Stomach (tissue), 9 donors: ENCODE data around the gene ZNF154. TPM values are rescaled to one million over a fixed set of nuclear protein-coding genes. Genes with fewer than 3 reads are reported as not detected.
"Not testable (repeated sequence)": the region's sequence is repeated elsewhere in the genome, so short reads cannot be mapped to it uniquely, and the experiment has no call there.

ENCODE experiments used
- DNase-seq, 2 donors: peaks; one replicate each; pipeline versions ENCODE4 v3.0.0 to v3.0.0-alpha.2; 2013 to 2019
- H3K27ac ChIP-seq, 5 donors: fragments of 200-600 bp in 4 of 5; sonication (generic) in 4 of 5; one replicate each; pipeline ENCODE4 v1.5.1; 2013 to 2019; ENCODE audit warnings: mild to moderate bottlenecking in 1 of 5, moderate library complexity in 1 of 5
- H3K27me3 ChIP-seq, 3 donors: fragments of 200-600 bp; sonication (generic); one replicate each; pipeline ENCODE4 v1.5.1; 2017 to 2019; ENCODE audit warnings: mixed run types in 1 of 3
- H3K36me3 ChIP-seq, 4 donors: fragments of 200-600 bp; sonication (generic); 1 replicate in 3 of 4; 2 replicates in 1 of 4; pipeline ENCODE4 v1.5.1; 2016 to 2019
- H3K4me1 ChIP-seq, 4 donors: fragments of 200-600 bp; sonication (generic); one replicate each; pipeline ENCODE4 v1.5.1; 2016 to 2019
- H3K4me3 ChIP-seq, 4 donors: fragments of 200-600 bp; sonication (generic) in 3 of 4; one replicate each; pipeline ENCODE4 v1.5.1; 2016 to 2019; ENCODE audit warnings: mild to moderate bottlenecking in 1 of 4
- H3K9me3 ChIP-seq, 4 donors: fragments of 200-600 bp; sonication (generic); one replicate each; pipeline ENCODE4 v1.5.1; 2016 to 2019
- CTCF ChIP-seq, 7 experiments: fragments of 450-650 bp in 4 of 7; fragments of 200-600 bp in 3 of 7; sonication (generic) in 3 of 7; IDR thresholded peaks; one replicate each; pipeline ENCODE4 v1.5.1; 2016 to 2019; ENCODE audit warnings: antibody characterized with exemption in 7 of 7, control low read depth in 2 of 7, mild to moderate bottlenecking in 1 of 7
- EP300 ChIP-seq: sonication (generic); formaldehyde crosslinking; IDR thresholded peaks from one replicate; pipeline ENCODE4 v1.6.1; 2017; ENCODE audit warnings: antibody characterized with exemption
- POLR2A ChIP-seq, 4 donors: fragments of 450-650 bp; IDR thresholded peaks; one replicate each; pipeline ENCODE4 v1.6.1; 2016; ENCODE audit warnings: antibody characterized with exemption in 4 of 4, control low read depth in 2 of 4, mild to moderate bottlenecking in 1 of 4, moderate library complexity in 1 of 4
- POLR2AphosphoS5 ChIP-seq, 3 donors: sonication (generic); formaldehyde crosslinking; IDR thresholded peaks; one replicate each; pipeline ENCODE4 v1.6.1; 2016; ENCODE audit warnings: antibody characterized with exemption in 3 of 3
- WGBS, 5 donors: extraction: QIAGEN DNeasy Blood & Tissue Kit in 3 of 5; methylation state at CpG; one replicate each; pipeline versions ENCODE4 v1.1.5 to v1.1.7; 2013 to 2018; 5-methylcytosine and 5-hydroxymethylcytosine counted together
- intact Hi-C: fragments of 100-400 bp; cut with DNase I; formaldehyde crosslinking; loops from one replicate; pipeline ENCODE4 v1.15.1; 2023; ENCODE audit warnings: low total_unique reads
- polyA plus RNA-seq, 3 donors: library from polyadenylated mRNA; stranded (reverse); fragments of 200-250 nt; gene quantifications; one replicate each; pipeline ENCODE4 v1.2.3, GENCODE V29; 2013
- total RNA-seq, 5 donors: library from RNA; depleted of rRNA; stranded (reverse); fragments of >200 nt; gene quantifications; one replicate each; pipeline versions ENCODE4 v1.1.0 to v1.2.3, GENCODE V29; 2014 to 2016
- donor health status: healthy with polysubstance abuse.
- donor health status: Bipolar disorder and iron deficiency.
- donor health status: healthy.

The ZNF154 gene
- total and polyA plus RNA-seq, 8 donors: 0.25 to 21.8 (median 0.60) TPM; not detected in 2

- peak; percentile 59 to 70 for DNase-seq
- H3K27me3 ChIP-seq, intact Hi-C loops, H3K36me3 ChIP-seq, H3K4me3 ChIP-seq, H3K4me1 ChIP-seq, H3K27ac ChIP-seq: not testable (repeated sequence)
- H3K9me3 ChIP-seq: peaks cover 0 to 82% (median 31%) of the 10 kb centered on the region in 4 donors
- peak in 5 of 7 experiments; percentile 45 to 64 (median 51) for TF ChIP-seq CTCF (IDR thresholded peaks at IDR 0.05)
- peak in 1 of 3 donors; percentile 8 for TF ChIP-seq POLR2AphosphoS5 (IDR thresholded peaks at IDR 0.05)
- 6 to 11% (median 10%) methylated on average over 10 of the region's 10 CpGs for WGBS, 5 donors
Measured at GRCh38 chr19:57738320-57738719, 29.3 kb upstream of the ZNF154 start.

GRCh38 chr19:57720878-57721277, 11.9 kb upstream of the ZNF154 start:
- Histone ChIP-seq H3K27me3 (no peaks in the 10 kb centered on the region), H3K4me3 (no peak overlapping the region), H3K36me3 (peaks cover 22 to 80% (median 52%) of the 10 kb centered on the region in 4 donors), H3K9me3 (peaks cover 54 to 100% (median 92%) of the 10 kb centered on the region in 4 donors), H3K27ac (no peak overlapping the region), H3K4me1 (no peaks in the 10 kb centered on the region)
- WGBS, 5 donors: 97 to 98% (median 97%) methylated on average over 10 of the region's 10 CpGs
- DNase-seq: no peak
- intact Hi-C loops: no loop called here
- TF ChIP-seq CTCF (IDR thresholded peaks at IDR 0.05) (no peak), POLR2AphosphoS5 (IDR thresholded peaks at IDR 0.05) (no peak)

- no peak for DNase-seq
- H3K9me3 ChIP-seq: peaks cover 54 to 100% (median 91%) of the 10 kb centered on the region in 4 donors
- no peaks in the 10 kb centered on the region for H3K4me1 ChIP-seq
- intact Hi-C loops: no loop called here
- no peaks in the 10 kb centered on the region for H3K27me3 ChIP-seq
- peaks cover 22 to 86% (median 54%) of the 10 kb centered on the region in 4 donors for H3K36me3 ChIP-seq
- no peak overlapping the region for H3K4me3 ChIP-seq
- TF ChIP-seq POLR2A (IDR thresholded peaks at IDR 0.05): no peak
- no peak for TF ChIP-seq CTCF (IDR thresholded peaks at IDR 0.05)
- TF ChIP-seq EP300: no peak
- TF ChIP-seq POLR2AphosphoS5 (IDR thresholded peaks at IDR 0.05): no peak
- WGBS, 5 donors: 78 to 93% (median 88%) methylated on average over 2 to 4 of the region's 4 CpGs
- H3K27ac ChIP-seq: no peak overlapping the region
Measured at GRCh38 chr19:57719901-57720519, 11.0 kb upstream of the ZNF154 start.

- peaks cover 22 to 86% (median 59%) of the 10 kb centered on the region in 4 donors for H3K36me3 ChIP-seq
- no peak for TF ChIP-seq POLR2A (IDR thresholded peaks at IDR 0.05)
- TF ChIP-seq POLR2AphosphoS5 (IDR thresholded peaks at IDR 0.05): no peak
- TF ChIP-seq CTCF (IDR thresholded peaks at IDR 0.05): no peak
- no peak for TF ChIP-seq EP300
- no peak overlapping the region for H3K4me3 ChIP-seq
- H3K4me1 ChIP-seq: no peaks in the 10 kb centered on the region
- no peaks in the 10 kb centered on the region for H3K27me3 ChIP-seq
- DNase-seq: no peak
- H3K27ac ChIP-seq: no peak overlapping the region
- intact Hi-C loops: no loop called here
- H3K9me3 ChIP-seq: peaks cover 54 to 100% (median 89%) of the 10 kb centered on the region in 4 donors
Measured at GRCh38 chr19:57719424-57719823, 10.4 kb upstream of the ZNF154 start.
